Measurements from ENCODE around the gene ARHGAP8. TPM values are rescaled to one million over a fixed set of nuclear protein-coding genes. Genes with fewer than 3 reads are reported as not detected.
"Not testable (repeated sequence)": the region's sequence is repeated elsewhere in the genome, so short reads cannot be mapped to it uniquely, and the experiment has no call there.

Gene ARHGAP8
- total and polyA plus RNA-seq, 10 of the 15 experiments (the other 5 are each of a cell fraction or from before 2014, with no cell fraction given), result 0.33 TPM; not detected in 9

- RAD21 ChIA-PET (ENCODE audit: unreplicated experiment), result no interaction called here
- in situ Hi-C loops (cut with MboI), result no loop called here
- DNase-seq (ENCODE audit: low read depth, low spot score) (no peak), ATAC-seq (no peak), FAIRE-seq (no peak)
- no TSS peak for BruUV-seq (replicated peaks)
- Histone ChIP-seq H3K4me2 (ENCODE audit: control insufficient read depth, insufficient read depth) (no peak overlapping the region), H3K4me3 (no peak overlapping the region), H3K27me3 (replicated peaks in 1 of 2; ENCODE audit: control insufficient read depth in 2 of 2, insufficient read depth in 2 of 2, low read length in 1 of 2) (no peaks in the 10 kb centered on the region), H3K36me3 (ENCODE audit: control insufficient read depth in 2 of 2, insufficient read depth in 2 of 2, low read length in 1 of 2) (no peaks in the 10 kb centered on the region), H3K27ac (ENCODE audit: control insufficient read depth, insufficient read depth) (no peak overlapping the region), H4K20me1 (ENCODE audit: control insufficient read depth, insufficient read depth) (no peaks in the 10 kb centered on the region), H3K9me3 (replicated peaks; ENCODE audit: control insufficient read depth, insufficient read depth, low read length) (no peaks in the 10 kb centered on the region; the same call in 2 of the 3 replicates), H3K4me1 (ENCODE audit: control insufficient read depth, insufficient read depth, low read length) (no peaks in the 10 kb centered on the region), H3K79me2 (ENCODE audit: control insufficient read depth, insufficient read depth, low read length) (no peaks in the 10 kb centered on the region), H3K9ac (ENCODE audit: control insufficient read depth, insufficient read depth, low read length) (no peak overlapping the region), H2AFZ (ENCODE audit: control insufficient read depth, low read depth, low read length) (no peak overlapping the region)
- no peak for TF ChIP-seq REST (IDR thresholded peaks at IDR 0.05; ENCODE audit: low read depth, low read length)
- TF ChIP-seq NFYA (IDR thresholded peaks at IDR 0.05; ENCODE audit: borderline replicate concordance, low read depth, low read length), result no peak
- TF ChIP-seq CHD2 (IDR thresholded peaks at IDR 0.05; ENCODE audit: borderline replicate concordance, low read depth, low read length), result no peak
- TF ChIP-seq ZBED1 (IDR thresholded peaks at IDR 0.05; ENCODE audit: borderline replicate concordance), result no peak
- TF ChIP-seq TCF12 (IDR thresholded peaks at IDR 0.05; ENCODE audit: low read depth, low read length), result no peak
- no peak for TF ChIP-seq RAD21 (IDR thresholded peaks at IDR 0.05; ENCODE audit: insufficient read depth, low read depth, low read length)
- no peak for TF ChIP-seq RB1 (IDR thresholded peaks at IDR 0.05; ENCODE audit: borderline replicate concordance)
- POLR2A ChIA-PET, result no interaction called here
- WGBS (ENCODE audit: insufficient coverage, insufficient replicate concordance, low lambda C conversion rate, missing lambda C conversion rate), result 37% methylated on average over 6 of the region's 6 CpGs
- CTCF ChIA-PET, result interaction anchor here (0.6 kb wide), 1 partner anchor 373 kb away, joined by 3 read pairs; no protein-coding TSS in a partner anchor
- intact Hi-C loops (cut with micrococcal nuclease; ENCODE audit: unreplicated experiment), result no loop called here
- SMC1A ChIA-PET (ENCODE audit: uncharacterized antibody, unreplicated experiment), result no interaction called here
Observed at GRCh38 chr22:44850946-44851345, 98.6 kb downstream of the ARHGAP8 start.

GRCh38 chr22:44854641-44855040 is 102.3 kb downstream of the ARHGAP8 start:
- H3K9me3 ChIP-seq (replicated peaks; ENCODE audit: control insufficient read depth, insufficient read depth, low read length); in situ Hi-C loops (cut with MboI); intact Hi-C loops (cut with micrococcal nuclease; ENCODE audit: unreplicated experiment); FAIRE-seq; H3K4me2 ChIP-seq (ENCODE audit: control insufficient read depth, insufficient read depth); H4K20me1 ChIP-seq (ENCODE audit: control insufficient read depth, insufficient read depth); H3K4me1 ChIP-seq (ENCODE audit: control insufficient read depth, insufficient read depth, low read length); ATAC-seq; H3K4me3 ChIP-seq; BruUV-seq (replicated peaks); H3K79me2 ChIP-seq (ENCODE audit: control insufficient read depth, insufficient read depth, low read length); H2AFZ ChIP-seq (ENCODE audit: control insufficient read depth, low read depth, low read length); RAD21 ChIA-PET (ENCODE audit: unreplicated experiment); DNase-seq (ENCODE audit: low read depth, low spot score); H3K27me3 ChIP-seq (replicated peaks in 1 of 2; ENCODE audit: control insufficient read depth in 2 of 2, insufficient read depth in 2 of 2, low read length in 1 of 2); H3K36me3 ChIP-seq (ENCODE audit: control insufficient read depth in 2 of 2, insufficient read depth in 2 of 2, low read length in 1 of 2); H3K9ac ChIP-seq (ENCODE audit: control insufficient read depth, insufficient read depth, low read length); H3K27ac ChIP-seq (ENCODE audit: control insufficient read depth, insufficient read depth): not testable (repeated sequence)
- POLR2A ChIA-PET, result interaction anchor here (0.5 to 0.7 kb wide), 2 partner anchors 8 to 25 kb away, joined by 3 read pairs; no protein-coding TSS in a partner anchor
- CTCF ChIA-PET, result interaction anchor here (0.7 kb wide), 1 partner anchor 604 kb away, joined by 3 read pairs; no protein-coding TSS in a partner anchor
- SMC1A ChIA-PET (ENCODE audit: uncharacterized antibody, unreplicated experiment), result interaction anchor here (0.7 kb wide), 1 partner anchor 402 kb away, joined by 5 read pairs; no protein-coding TSS in a partner anchor
- 60% methylated on average over 8 of the region's 8 CpGs for WGBS (ENCODE audit: insufficient coverage, insufficient replicate concordance, low lambda C conversion rate, missing lambda C conversion rate)

Data from GM12878 (cell line).